A673 (cell line): ENCODE data around the gene TOP3B. TPM values are rescaled to one million over a fixed set of nuclear protein-coding genes. Genes with fewer than 3 reads are reported as not detected.

Experiments used
- BruUV-seq: library from RNA; stranded (reverse); fragments of 400-500 nt; replicated peaks from 2 replicates; lab custom pipeline; 2021; lab: Mats Ljungman, UMichigan
- CTCF ChIA-PET: fragments of 300-600 bp; sonication (Branson Sonifier 250); formaldehyde crosslinking; loops from one replicate; lab custom pipeline; 2022; ENCODE audit warnings: antibody characterized with exemption; lab: Charles Lee
- POLR2A ChIA-PET: fragments of 300-600 bp; sonication (Branson Sonifier 250); formaldehyde crosslinking; loops from one replicate; lab custom pipeline; 2022; ENCODE audit warnings: antibody characterized with exemption; ENCODE audit not compliant: low non-redundant PET; lab: Charles Lee
- DNase-seq: peaks from one replicate; pipeline ENCODE4 v3.0.0-alpha.2; 2015; ENCODE audit warnings: low spot score
- H3K27ac ChIP-seq: fragments of 200-600 bp; sonication (generic); 2 replicates; pipeline ENCODE4 v1.5.1; 2016; ENCODE audit warnings: mixed run types, low read depth, mild to moderate bottlenecking, mixed read lengths, antibody characterized with exemption, low read length; ENCODE audit not compliant: poor library complexity, severe bottlenecking
- H3K27me3 ChIP-seq: fragments of 200-600 bp; sonication (generic); replicated peaks from 2 replicates; pipeline ENCODE4 v1.6.1; 2017; ENCODE audit warnings: mixed run types, low read depth, mild to moderate bottlenecking, mixed read lengths, antibody characterized with exemption, low read length; ENCODE audit not compliant: insufficient read depth, poor library complexity
- H3K36me3 ChIP-seq: fragments of 200-600 bp; sonication (generic); 2 replicates; pipeline ENCODE4 v1.6.1; 2016; ENCODE audit warnings: mixed run types, mild to moderate bottlenecking, mixed read lengths, antibody characterized with exemption, low read length; ENCODE audit not compliant: insufficient read depth, poor library complexity, severe bottlenecking
- H3K4me1 ChIP-seq: fragments of 200-600 bp; sonication (generic); 2 replicates; pipeline ENCODE4 v1.6.1; 2017; ENCODE audit warnings: mixed run types, mild to moderate bottlenecking, mixed read lengths, antibody characterized with exemption, low read length; ENCODE audit not compliant: insufficient read depth, poor library complexity, severe bottlenecking
- H3K4me3 ChIP-seq: fragments of 200-600 bp; sonication (generic); 2 replicates; pipeline ENCODE4 v1.5.1; 2016; ENCODE audit warnings: low read depth, mixed run types, mild to moderate bottlenecking, mixed read lengths, low read length; ENCODE audit not compliant: poor library complexity, severe bottlenecking
- H3K9me3 ChIP-seq: fragments of 200-600 bp; sonication (generic); 2 replicates; pipeline ENCODE4 v1.6.1; 2016; ENCODE audit warnings: mixed run types, low read depth, mild to moderate bottlenecking, mixed read lengths, antibody characterized with exemption, low read length; ENCODE audit not compliant: poor library complexity, severe bottlenecking
- EZH2 ChIP-seq: fragments of 200-600 bp; sonication (generic); IDR thresholded peaks from 2 replicates; pipeline ENCODE4 v1.6.1; 2017; ENCODE audit warnings: borderline replicate concordance, low read depth, mild to moderate bottlenecking, mixed read lengths, antibody characterized with exemption, low read length; ENCODE audit not compliant: poor library complexity, severe bottlenecking
- intact Hi-C: fragments of 100-400 bp; cut with micrococcal nuclease; formaldehyde crosslinking; loops from one replicate; pipeline ENCODE4 v1.10.0; 2022; ENCODE audit not compliant: unreplicated experiment
- total RNA-seq: library from RNA; stranded (reverse); gene quantifications from 2 replicates; pipeline ENCODE4 v1.2.3, GENCODE V29; 2021
- TF ChIP-seq, protein P1 (sequence below): fragments of 300-800, 200-600 bp; sonication (generic); conservative IDR thresholded peaks from 2 replicates; pipeline ENCODE4 v1.5.1; 2017; ENCODE audit warnings: low read depth, mild to moderate bottlenecking, antibody characterized with exemption, low read length, moderate library complexity, mixed read lengths

Gene TOP3B
- total RNA-seq, 1 experiment from 2014 or later, result 60.2 TPM

DNA sequence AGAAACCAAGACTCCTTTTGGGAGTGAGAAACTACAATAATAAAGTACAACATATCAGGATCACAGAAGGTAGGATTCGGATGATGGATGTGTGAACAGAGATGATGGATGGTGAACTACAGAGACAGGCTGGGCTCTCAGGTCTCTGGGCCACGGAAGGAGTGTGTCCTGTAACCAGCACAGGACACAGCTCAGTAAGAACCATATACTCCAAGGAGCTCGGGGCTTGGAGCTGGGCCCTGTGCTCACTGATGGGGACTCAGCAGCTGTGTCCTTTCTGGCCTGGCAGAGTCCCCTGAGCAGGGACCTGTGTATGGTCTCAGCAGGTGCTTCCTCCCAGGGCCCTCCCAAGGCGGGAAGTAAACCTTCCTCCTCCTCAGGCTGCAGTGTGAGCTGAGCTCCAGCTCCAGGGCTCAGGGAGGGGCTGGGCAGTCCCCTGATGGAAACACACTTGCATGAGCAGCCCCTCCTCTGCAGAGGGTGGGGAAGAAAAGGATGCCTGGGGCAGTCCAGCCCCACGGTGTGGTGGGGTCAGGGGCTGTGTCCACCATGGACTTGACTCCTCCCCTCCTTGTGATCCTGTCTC is 39.8 kb upstream of the TOP3B start:
- Histone ChIP-seq H3K27ac (no peak overlapping the region), H3K27me3 (no peaks in the 10 kb centered on the region), H3K4me1 (no peaks in the 10 kb centered on the region), H3K4me3 (no peak overlapping the region), H3K36me3 (no peaks in the 10 kb centered on the region), H3K9me3 (no peaks in the 10 kb centered on the region)
- ChIA-PET CTCF (no interaction called here), POLR2A (no interaction called here)
- BruUV-seq, result no TSS peak
- TF ChIP-seq, protein P1, sequence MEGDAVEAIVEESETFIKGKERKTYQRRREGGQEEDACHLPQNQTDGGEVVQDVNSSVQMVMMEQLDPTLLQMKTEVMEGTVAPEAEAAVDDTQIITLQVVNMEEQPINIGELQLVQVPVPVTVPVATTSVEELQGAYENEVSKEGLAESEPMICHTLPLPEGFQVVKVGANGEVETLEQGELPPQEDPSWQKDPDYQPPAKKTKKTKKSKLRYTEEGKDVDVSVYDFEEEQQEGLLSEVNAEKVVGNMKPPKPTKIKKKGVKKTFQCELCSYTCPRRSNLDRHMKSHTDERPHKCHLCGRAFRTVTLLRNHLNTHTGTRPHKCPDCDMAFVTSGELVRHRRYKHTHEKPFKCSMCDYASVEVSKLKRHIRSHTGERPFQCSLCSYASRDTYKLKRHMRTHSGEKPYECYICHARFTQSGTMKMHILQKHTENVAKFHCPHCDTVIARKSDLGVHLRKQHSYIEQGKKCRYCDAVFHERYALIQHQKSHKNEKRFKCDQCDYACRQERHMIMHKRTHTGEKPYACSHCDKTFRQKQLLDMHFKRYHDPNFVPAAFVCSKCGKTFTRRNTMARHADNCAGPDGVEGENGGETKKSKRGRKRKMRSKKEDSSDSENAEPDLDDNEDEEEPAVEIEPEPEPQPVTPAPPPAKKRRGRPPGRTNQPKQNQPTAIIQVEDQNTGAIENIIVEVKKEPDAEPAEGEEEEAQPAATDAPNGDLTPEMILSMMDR, result no peak
- TF ChIP-seq EZH2, result no peak
- intact Hi-C loops, result no loop called here
- no peak for DNase-seq

DNA sequence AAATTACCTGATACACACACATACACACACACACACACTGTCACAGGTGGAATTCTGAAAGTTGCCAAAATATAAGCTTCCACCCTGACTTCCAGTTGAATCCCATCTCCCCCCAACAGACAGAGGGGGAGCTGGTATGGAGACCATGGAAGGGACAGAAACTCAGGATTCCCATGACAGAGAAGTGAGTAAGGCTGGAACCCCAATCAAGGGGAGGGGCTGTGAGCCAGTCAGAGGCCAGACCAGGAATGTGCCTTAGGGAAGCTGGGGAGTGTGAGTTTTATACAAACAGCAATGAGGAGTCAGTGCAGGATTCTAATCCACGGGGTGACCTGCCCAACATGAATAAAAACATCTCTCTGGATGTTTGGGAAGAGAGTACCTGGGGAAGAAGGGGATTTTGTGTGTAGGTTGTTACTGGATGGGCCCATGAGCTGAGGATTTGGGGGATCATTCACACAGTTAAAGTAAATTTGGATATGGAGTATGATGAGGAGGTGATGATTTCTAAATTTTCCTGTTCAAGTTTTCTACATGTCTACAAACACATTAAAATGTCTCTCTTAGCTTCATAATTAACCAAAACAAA is 38.7 kb upstream of the TOP3B start:
- CTCF ChIA-PET, result no interaction called here
- no TSS peak for BruUV-seq
- no peaks in the 10 kb centered on the region for H3K27me3 ChIP-seq

DNA sequence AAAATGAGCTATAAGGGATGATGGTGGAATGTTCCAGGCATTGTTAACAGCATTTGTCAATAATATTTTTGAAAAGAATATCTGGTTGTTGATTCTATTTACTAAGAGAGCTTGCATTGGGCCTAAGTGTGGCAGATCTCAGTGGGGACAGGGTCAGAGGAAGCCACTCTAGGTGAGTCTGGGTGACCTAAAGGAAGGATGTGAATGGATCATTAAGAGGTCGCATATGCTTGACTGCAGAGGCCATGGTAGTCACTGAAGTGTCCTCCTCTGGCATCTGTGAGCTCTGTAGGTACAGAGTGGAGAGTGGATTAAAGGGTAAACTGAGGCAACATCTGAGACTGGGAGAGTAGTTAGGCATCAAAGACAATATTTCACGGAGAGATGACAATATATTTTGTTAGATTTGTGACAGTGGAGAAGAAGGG is 37.9 kb upstream of the TOP3B start:
- Histone ChIP-seq H3K9me3 (no peaks in the 10 kb centered on the region), H3K36me3 (no peaks in the 10 kb centered on the region), H3K27ac (no peak overlapping the region), H3K4me3 (no peak overlapping the region), H3K27me3 (no peaks in the 10 kb centered on the region), H3K4me1 (no peaks in the 10 kb centered on the region)
- no peak for TF ChIP-seq EZH2
- TF ChIP-seq, protein P1, result no peak
- intact Hi-C loops, result no loop called here
- DNase-seq, result no peak
- BruUV-seq, result no TSS peak
- ChIA-PET CTCF (no interaction called here), POLR2A (no interaction called here)

More for the DNA sequence above, 38.7 kb upstream of the TOP3B start:
- Histone ChIP-seq H3K4me1 (no peaks in the 10 kb centered on the region), H3K27ac (no peak overlapping the region), H3K9me3 (no peaks in the 10 kb centered on the region), H3K36me3 (no peaks in the 10 kb centered on the region), H3K4me3 (no peak overlapping the region)
- TF ChIP-seq EZH2, result no peak
- TF ChIP-seq, protein P1, result no peak
- intact Hi-C loops, result no loop called here
- POLR2A ChIA-PET, result no interaction called here
- DNase-seq, result no peak
